ENCODE data around the gene LTB4R2. TPM values are rescaled to one million over a fixed set of nuclear protein-coding genes. Genes with fewer than 3 reads are reported as not detected.
A peak's percentile ranks its signal among the peaks of the same experiment; 100 is the strongest.

LTB4R2 gene
- total and polyA plus RNA-seq, 2 of the 8 experiments (the other 6 are each of a cell fraction or from before 2014, with no cell fraction given): 5.3 to 6.7 TPM

GRCh38 chr14:24329073-24329663, 19.2 kb downstream of the LTB4R2 start:
- H3K27me3 ChIP-seq (replicated peaks in 1 of 4; ENCODE audit: control insufficient read depth in 3 of 4, extremely low read depth in 1 of 4, insufficient read depth in 3 of 4, low read length in 3 of 4): peaks cover 12 to 59% (median 26%) of the 10 kb centered on the region in 4 experiments
- POLR2A ChIA-PET (ENCODE audit: partially characterized antibody): no interaction called here
- H3K4me3 ChIP-seq (ENCODE audit: extremely low read depth in 1 of 4, insufficient read depth in 2 of 4, low read depth in 3 of 4, low read length in 4 of 4): no peak overlapping the region
- FAIRE-seq (no peak), DNase-seq (ENCODE audit: low read depth in 1 of 2, low spot score in 2 of 2) (no peak)
- no peak overlapping the region for H3K56ac ChIP-seq (replicated peaks; ENCODE audit: insufficient read length, low read depth, low read length)
- no peak overlapping the region for H2AFZ ChIP-seq (ENCODE audit: low read length)
- 82% methylated on average over 12 of the region's 12 CpGs; no CpG with 5 or more reads in 1 of the 2 experiments for WGBS, 2 experiments (ENCODE audit: extremely low coverage in 1 of 2, insufficient coverage in 1 of 2, insufficient read length in 1 of 2, insufficient replicate concordance in 2 of 2, low coverage in 1 of 2, low lambda C conversion rate in 2 of 2, missing lambda C conversion rate in 1 of 2)
- no peaks in the 10 kb centered on the region for H3K79me1 ChIP-seq (ENCODE audit: low read depth, low read length)
- H3K23me2 ChIP-seq (ENCODE audit: low read depth, low read length): peaks cover 8% of the 10 kb centered on the region
- no peak overlapping the region for H4K5ac ChIP-seq (ENCODE audit: insufficient read length, low read depth, low read length)
- no peak overlapping the region for H3K18ac ChIP-seq (ENCODE audit: extremely low read depth, low read length)
- H4K20me1 ChIP-seq (replicated peaks in 1 of 2; ENCODE audit: control insufficient read depth in 1 of 2, insufficient read depth in 2 of 2, low read length in 2 of 2): no peaks in the 10 kb centered on the region
- no peak overlapping the region; the same call in none of the 2 replicates for H4K8ac ChIP-seq (ENCODE audit: extremely low read depth, insufficient read depth, low read length)
- H2BK15ac ChIP-seq (ENCODE audit: low read length): peak overlapping the region; percentile 1; the same call in 1 of the 2 replicates
- no peak overlapping the region for H3K27ac ChIP-seq (ENCODE audit: low read depth, low read length)
- H3K79me2 ChIP-seq (ENCODE audit: control insufficient read depth in 1 of 2, insufficient read depth in 2 of 2, low read length in 2 of 2): no peaks in the 10 kb centered on the region
- H2AK5ac ChIP-seq (ENCODE audit: low read depth, low read length): no peak overlapping the region
- no peak overlapping the region for H2BK120ac ChIP-seq (replicated peaks; ENCODE audit: low read depth, low read length)
- H3K9me3 ChIP-seq (ENCODE audit: insufficient read depth in 2 of 2, low read depth in 1 of 2, low read length in 1 of 2): no peaks in the 10 kb centered on the region
- H3K23ac ChIP-seq (ENCODE audit: insufficient read length): no peak overlapping the region
- no peak overlapping the region for H2BK20ac ChIP-seq (ENCODE audit: low read length)
- H3K4ac ChIP-seq (replicated peaks; ENCODE audit: insufficient read length, low read depth, low read length): no peak overlapping the region
- no peak overlapping the region for H3K14ac ChIP-seq (ENCODE audit: insufficient read length)
- H3K4me1 ChIP-seq (replicated peaks in 1 of 4; ENCODE audit: control insufficient read depth in 3 of 4, insufficient read depth in 4 of 4, low read length in 3 of 4): peaks cover 0 to 6% (median 5%) of the 10 kb centered on the region in 4 experiments; a peak in 5 of 7 replicates
- no peak overlapping the region for H3K9ac ChIP-seq (replicated peaks in 1 of 4; ENCODE audit: extremely low read depth in 1 of 4, low read depth in 3 of 4, low read length in 3 of 4)
- no peak overlapping the region for H3K4me2 ChIP-seq (ENCODE audit: insufficient read depth in 1 of 2, low read depth in 2 of 2, low read length in 2 of 2)
- no peaks in the 10 kb centered on the region for H3K36me3 ChIP-seq (ENCODE audit: control insufficient read depth in 2 of 4, insufficient read depth in 4 of 4, low read length in 3 of 4)
- no peak overlapping the region for H4K91ac ChIP-seq (replicated peaks; ENCODE audit: insufficient read length, low read length)
- CTCF ChIA-PET (ENCODE audit: partially characterized antibody): interaction anchor here (0.6 to 27.8 kb wide), 15 partner anchors 8 to 98 kb away, joined by 3 to 664 read pairs (median 5); partner anchors contain the start of genes CBLN3, CIDEB, KHNYN and LTB4R
- H2BK12ac ChIP-seq (ENCODE audit: low read depth, low read length): no peak overlapping the region
- H2BK5ac ChIP-seq (ENCODE audit: low read depth, low read length): no peak overlapping the region
- TF ChIP-seq POU5F1 (IDR thresholded peaks at IDR 0.05; ENCODE audit: low read depth, low read length) (no peak), ZNF274 (IDR thresholded peaks at IDR 0.05; ENCODE audit: borderline replicate concordance, extremely low read depth, low read length) (no peak), RAD21 (IDR thresholded peaks at IDR 0.05 in 1 of 2, conservative IDR thresholded peaks at IDR 0.05 in 1 of 2; ENCODE audit: low read depth in 2 of 2, low read length in 2 of 2) (no peak), TAF1 (IDR thresholded peaks at IDR 0.05; ENCODE audit: low read depth, low read length) (no peak), CBX8 (IDR thresholded peaks at IDR 0.05; ENCODE audit: borderline replicate concordance, low read depth, low read length) (no peak), GTF2F1 (IDR thresholded peaks at IDR 0.05; ENCODE audit: borderline replicate concordance, low read depth, low read length) (no peak), SAP30 (IDR thresholded peaks at IDR 0.05; ENCODE audit: insufficient read depth, insufficient replicate concordance, low read length) (no peak), KDM1A (IDR thresholded peaks at IDR 0.05; ENCODE audit: borderline replicate concordance, low read length) (no peak), CTCF (IDR thresholded peaks at IDR 0.05; ENCODE audit: control extremely low read depth in 1 of 3, insufficient read depth in 1 of 3, low read depth in 1 of 3, low read length in 3 of 3) (no peak), YY1 (IDR thresholded peaks at IDR 0.05; ENCODE audit: low read depth, low read length) (no peak)
